GM18951 (cell line): ENCODE data around the gene C16orf46.
"Not testable (repeated sequence)": the region's sequence is repeated elsewhere in the genome, so short reads cannot be mapped to it uniquely, and the experiment has no call there.

Experiments
- POLR2A ChIP-seq: IDR thresholded peaks from 4 replicates; pipeline ENCODE4 v1.6.1; 2011; ENCODE audit warnings: mild to moderate bottlenecking; ENCODE audit not compliant: insufficient read length, insufficient read depth; ENCODE audit errors: extremely low read depth
- in situ Hi-C: fragments of 300-500 bp; cut with MboI; formaldehyde crosslinking; loops from one replicate; pipeline ENCODE4 v1.12.0; 2022; ENCODE audit warnings: low sequenced_read_pairs, mixed read lengths, inconsistent platforms; ENCODE audit not compliant: unreplicated experiment

The C16orf46 gene

GRCh38 chr16:81077076-81077940 is at the start of gene C16orf46:
Gene C16orf46 (minus strand): TSS chr16:81077238. CDS start chr16:81063955, 13,283 bp downstream.
- in situ Hi-C loops = no loop called here
- peak; percentile 79 for TF ChIP-seq POLR2A

- in situ Hi-C loops = no loop called here
- no peak for TF ChIP-seq POLR2A
These were observed 46.2 kb upstream of the C16orf46 start for GRCh38 chr16:81123092-81123852.

GRCh38 chr16:81121474-81121990 is 44.5 kb upstream of the C16orf46 start:
- in situ Hi-C loops = no loop called here

GRCh38 chr16:81117436-81117835 is 40.4 kb upstream of the C16orf46 start:
- no peak for TF ChIP-seq POLR2A
- in situ Hi-C loops = no loop called here

More at GRCh38 chr16:81121474-81121990, 44.5 kb upstream of the C16orf46 start:
- no peak for TF ChIP-seq POLR2A

- TF ChIP-seq POLR2A = no peak
- in situ Hi-C loops = no loop called here
These were observed 39.2 kb upstream of the C16orf46 start for GRCh38 chr16:81116285-81116684.

- in situ Hi-C loops = no loop called here
- TF ChIP-seq POLR2A = no peak
These were observed 35.4 kb upstream of the C16orf46 start for GRCh38 chr16:81112453-81112852.

GRCh38 chr16:81109274-81109673 is 32.2 kb upstream of the C16orf46 start:
- in situ Hi-C loops = not testable (repeated sequence)

- in situ Hi-C loops = no loop called here
- TF ChIP-seq POLR2A = no peak
These were observed 30.5 kb upstream of the C16orf46 start for GRCh38 chr16:81107511-81107910.

GRCh38 chr16:81106826-81107503 is 29.9 kb upstream of the C16orf46 start:
- in situ Hi-C loops = no loop called here
- no peak for TF ChIP-seq POLR2A

GRCh38 chr16:81105946-81106345 is 28.9 kb upstream of the C16orf46 start:
- TF ChIP-seq POLR2A = no peak
- in situ Hi-C loops = no loop called here

- no peak for TF ChIP-seq POLR2A
- in situ Hi-C loops = no loop called here
These were observed 24.7 kb upstream of the C16orf46 start for GRCh38 chr16:81101702-81102101.

GRCh38 chr16:81099958-81100357 is 22.9 kb upstream of the C16orf46 start:
- TF ChIP-seq POLR2A = no peak
- in situ Hi-C loops = no loop called here

- no peak for TF ChIP-seq POLR2A
- in situ Hi-C loops = no loop called here
These were observed 20.2 kb upstream of the C16orf46 start for GRCh38 chr16:81097230-81097629.
